GM23248 (cell line): Measurements from ENCODE around the gene GALNT16.

Source experiments
- EZH2 ChIP-seq: fragments of 200-600 bp; sonication (generic); IDR thresholded peaks from 2 replicates; pipeline ENCODE4 v1.6.1; 2018; ENCODE audit warnings: antibody characterized with exemption, mild to moderate bottlenecking; ENCODE audit not compliant: insufficient read depth, poor library complexity, severe bottlenecking
- EZH2phosphoT487 ChIP-seq: fragments of 200-600 bp; sonication (generic); IDR thresholded peaks from 2 replicates; pipeline ENCODE4 v1.6.1; 2018; ENCODE audit warnings: antibody characterized with exemption, moderate library complexity, mild to moderate bottlenecking, low read depth; ENCODE audit not compliant: insufficient read depth

DNA sequence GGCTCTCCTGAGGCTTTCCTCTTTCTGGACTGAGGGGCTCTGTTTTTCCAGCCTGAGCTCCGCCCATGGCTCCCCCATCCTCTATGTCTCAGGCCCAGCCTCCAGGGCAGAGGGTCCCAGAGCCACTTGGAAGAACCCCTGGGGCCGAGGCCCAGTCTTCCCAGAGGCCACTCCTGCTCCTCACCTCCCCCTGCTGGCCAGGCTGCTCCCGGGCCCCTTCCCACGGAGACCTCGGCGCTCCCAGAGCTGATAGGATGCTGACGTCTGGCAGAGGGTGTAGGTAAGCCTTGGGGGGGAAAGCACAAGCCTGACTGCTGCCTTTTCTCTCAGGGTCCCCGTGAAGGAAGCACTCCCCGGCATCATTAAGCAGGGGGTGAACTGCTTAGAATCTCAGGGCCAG is 86.8 kb downstream of the GALNT16 start:
- no peak for TF ChIP-seq EZH2
- TF ChIP-seq EZH2phosphoT487 = no peak
